Measurements from ENCODE around the gene SSBP4. TPM values are rescaled to one million over a fixed set of nuclear protein-coding genes. Genes with fewer than 3 reads are reported as not detected.
A peak's percentile ranks its signal among the peaks of the same experiment; 100 is the strongest.
"Not testable (repeated sequence)": the region's sequence is repeated elsewhere in the genome, so short reads cannot be mapped to it uniquely, and the experiment has no call there.

The SSBP4 gene
- total and polyA plus RNA-seq, 2 experiments from 2014 or later, result 151 to 180 TPM

GRCh38 chr19:18399008-18399407, 20.2 kb upstream of the SSBP4 start:
- no peak for DNase-seq (ENCODE audit: low read depth in 1 of 2, low spot score in 1 of 2)
- Histone ChIP-seq H3K27me3 (no peaks in the 10 kb centered on the region), H3K4me3 (no peak overlapping the region)

GRCh38 chr19:18401580-18402112, 17.6 kb upstream of the SSBP4 start:
- Histone ChIP-seq H3K36me3 (no peaks in the 10 kb centered on the region), H3K4me1 (ENCODE audit: low read depth) (peaks cover 4% of the 10 kb centered on the region), H3K27me3 (no peaks in the 10 kb centered on the region), H3K4me3 (no peak overlapping the region), H3K27ac (no peak overlapping the region), H3K9me3 (ENCODE audit: low read depth) (no peaks in the 10 kb centered on the region)
- DNase-seq (ENCODE audit: low read depth in 1 of 2, low spot score in 1 of 2), result peak in 1 of 2 donors; percentile 78
- peak; percentile 50 for TF ChIP-seq CTCF (IDR thresholded peaks at IDR 0.05; ENCODE audit: low read depth, low read length)

More at GRCh38 chr19:18399008-18399407, 20.2 kb upstream of the SSBP4 start:
- Histone ChIP-seq H3K36me3 (no peaks in the 10 kb centered on the region), H3K4me1 (ENCODE audit: low read depth) (peaks cover 4% of the 10 kb centered on the region), H3K27ac (no peak overlapping the region), H3K9me3 (ENCODE audit: low read depth) (no peaks in the 10 kb centered on the region)
- no peak for TF ChIP-seq CTCF (IDR thresholded peaks at IDR 0.05; ENCODE audit: low read depth, low read length)

- not testable (repeated sequence) for H3K9me3 ChIP-seq (ENCODE audit: low read depth); H3K4me3 ChIP-seq; DNase-seq (ENCODE audit: low read depth in 1 of 2, low spot score in 1 of 2); H3K36me3 ChIP-seq; H3K27ac ChIP-seq; H3K27me3 ChIP-seq; H3K4me1 ChIP-seq (ENCODE audit: low read depth)
Observed at GRCh38 chr19:18402455-18403248, 16.5 kb upstream of the SSBP4 start.

- not testable (repeated sequence) for DNase-seq (ENCODE audit: low read depth in 1 of 2, low spot score in 1 of 2); H3K4me1 ChIP-seq (ENCODE audit: low read depth); H3K4me3 ChIP-seq; H3K27ac ChIP-seq; H3K9me3 ChIP-seq (ENCODE audit: low read depth); H3K36me3 ChIP-seq; H3K27me3 ChIP-seq
Observed at GRCh38 chr19:18405754-18406153, 13.4 kb upstream of the SSBP4 start.

GRCh38 chr19:18406749-18407148, 12.4 kb upstream of the SSBP4 start:
- H3K9me3 ChIP-seq (ENCODE audit: low read depth), result no peaks in the 10 kb centered on the region
- no peaks in the 10 kb centered on the region for H3K36me3 ChIP-seq
- no peak overlapping the region for H3K27ac ChIP-seq
- no peaks in the 10 kb centered on the region for H3K4me1 ChIP-seq (ENCODE audit: low read depth)
- no peaks in the 10 kb centered on the region for H3K27me3 ChIP-seq
- no peak for TF ChIP-seq CTCF (IDR thresholded peaks at IDR 0.05; ENCODE audit: low read depth, low read length)
- no peak for DNase-seq (ENCODE audit: low read depth in 1 of 2, low spot score in 1 of 2)
- H3K4me3 ChIP-seq, result no peak overlapping the region

GRCh38 chr19:18408053-18408476, 11.1 kb upstream of the SSBP4 start:
- no peaks in the 10 kb centered on the region for H3K27me3 ChIP-seq
- no peaks in the 10 kb centered on the region for H3K4me1 ChIP-seq (ENCODE audit: low read depth)
- TF ChIP-seq CTCF (IDR thresholded peaks at IDR 0.05; ENCODE audit: low read depth, low read length), result peak; percentile 56
- no peaks in the 10 kb centered on the region for H3K9me3 ChIP-seq (ENCODE audit: low read depth)
- no peak for DNase-seq (ENCODE audit: low read depth in 1 of 2, low spot score in 1 of 2)
- H3K4me3 ChIP-seq, result no peak overlapping the region
- H3K27ac ChIP-seq, result no peak overlapping the region
- no peaks in the 10 kb centered on the region for H3K36me3 ChIP-seq

Data from cardiac muscle cell (in vitro differentiated cells and primary cell).